ENCODE results near the gene CASP7.
"Not testable (repeated sequence)": the region's sequence is repeated elsewhere in the genome, so short reads cannot be mapped to it uniquely, and the experiment has no call there.

Gene CASP7

DNA sequence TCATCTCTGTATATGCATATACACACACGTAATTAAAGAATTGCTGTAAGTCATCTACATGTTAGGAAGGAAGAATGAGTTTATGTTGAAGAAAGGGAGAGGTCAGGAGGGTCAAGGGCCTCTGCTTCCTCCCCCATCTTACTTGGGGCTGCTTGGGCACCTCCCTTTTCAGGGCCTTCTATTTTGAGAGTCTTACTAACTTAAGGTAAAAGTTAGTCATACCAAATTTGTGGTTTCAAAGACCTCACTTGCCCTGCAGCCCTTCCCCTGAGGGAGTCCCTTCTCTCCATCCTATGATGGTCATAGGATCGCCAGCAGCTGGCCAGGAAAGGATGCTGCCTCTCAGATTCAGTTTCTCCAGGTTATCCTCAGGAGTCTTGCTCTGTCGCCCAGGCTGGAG is 74.4 kb downstream of the CASP7 start:
- no peak for DNase-seq (ENCODE audit: low spot score)

DNA sequence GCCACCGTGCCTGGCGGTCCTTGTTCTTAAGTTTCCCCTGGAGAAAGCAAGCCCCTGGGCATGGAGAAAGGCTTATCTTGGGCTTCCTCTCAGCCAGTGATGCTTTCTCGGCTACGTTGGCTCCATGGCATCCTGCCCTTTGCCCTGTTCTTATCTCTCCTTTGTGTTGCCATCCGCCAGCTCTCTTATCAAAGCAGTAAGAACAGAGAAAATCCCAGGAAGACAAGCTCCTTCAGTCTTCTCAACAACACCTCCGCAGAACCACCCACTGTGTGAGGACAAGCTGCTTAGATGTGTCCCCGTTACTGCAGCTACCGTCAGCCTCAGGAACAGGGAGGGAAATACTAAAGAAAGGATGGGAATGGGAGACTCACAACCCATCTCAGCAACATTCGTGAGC is 75.1 kb downstream of the CASP7 start:
- no peak for DNase-seq (ENCODE audit: low spot score)

DNA sequence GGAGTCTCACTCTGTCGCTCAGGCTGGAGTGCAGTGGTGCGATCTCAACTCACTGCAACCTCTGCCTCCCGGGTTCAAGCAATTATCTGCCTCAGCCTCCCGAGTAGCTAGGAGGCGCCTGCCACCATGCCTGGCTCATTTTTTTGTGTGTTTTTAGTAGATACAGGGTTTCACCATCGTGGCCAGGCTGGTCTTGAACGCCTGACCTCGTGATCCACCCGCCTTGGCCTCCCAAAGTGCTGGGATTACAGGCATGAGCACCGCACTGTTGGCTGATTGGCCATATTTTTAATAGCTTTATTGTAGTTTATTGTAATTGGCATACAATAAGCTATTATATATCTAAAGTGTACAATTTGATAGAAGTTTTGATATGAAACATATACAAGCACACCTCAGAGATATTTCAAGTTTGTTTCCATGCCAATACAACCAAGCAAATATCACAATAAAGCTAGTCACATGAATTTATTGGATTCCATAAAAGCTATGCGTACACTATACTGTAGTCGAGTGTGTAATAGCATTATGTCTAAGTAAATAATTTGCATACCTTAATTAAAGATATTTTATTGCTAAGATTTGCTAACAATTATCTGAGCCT is 77.3 kb downstream of the CASP7 start:
- no peak for DNase-seq (ENCODE audit: low spot score)

DNA sequence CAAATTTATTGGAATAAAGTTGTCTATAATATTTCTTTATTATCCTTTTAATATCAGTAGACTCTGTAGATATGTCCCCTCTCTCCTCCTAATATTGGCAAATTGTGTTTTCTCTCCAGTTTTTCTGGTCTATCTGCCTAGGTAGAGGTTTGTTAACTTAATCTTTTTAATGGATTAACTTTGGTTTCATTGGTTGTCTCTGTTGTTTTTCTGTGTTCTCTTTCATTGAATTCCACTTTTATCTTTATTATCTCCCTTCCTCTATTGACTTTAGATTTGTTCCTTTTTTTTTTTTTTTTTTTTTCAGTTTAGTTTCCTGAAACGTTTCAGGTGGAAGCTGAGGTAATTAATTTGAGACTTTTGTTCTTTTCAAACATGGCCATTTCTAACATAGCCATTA is 82.4 kb downstream of the CASP7 start:
- no peak for DNase-seq (ENCODE audit: low spot score)

DNA sequence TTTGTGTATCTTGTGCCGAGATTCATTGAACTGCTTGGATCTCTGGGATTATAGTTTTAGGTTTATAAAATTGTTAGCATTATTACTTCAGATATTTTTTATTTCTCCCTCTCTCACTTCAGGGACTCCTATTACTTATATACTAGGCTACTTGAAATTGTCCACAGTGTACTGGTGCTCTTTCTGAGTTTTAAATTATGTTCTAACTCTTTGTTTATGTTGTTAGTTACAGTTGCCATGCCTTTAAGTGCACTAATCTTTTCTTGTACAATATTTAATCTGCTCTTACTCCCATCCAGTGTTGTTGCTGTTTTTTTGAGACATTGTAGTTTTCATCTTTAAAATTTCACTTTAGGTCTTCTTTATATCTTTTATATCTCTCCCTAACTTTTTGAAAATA is 84.9 kb downstream of the CASP7 start:
- no peak for DNase-seq (ENCODE audit: low spot score)

DNA sequence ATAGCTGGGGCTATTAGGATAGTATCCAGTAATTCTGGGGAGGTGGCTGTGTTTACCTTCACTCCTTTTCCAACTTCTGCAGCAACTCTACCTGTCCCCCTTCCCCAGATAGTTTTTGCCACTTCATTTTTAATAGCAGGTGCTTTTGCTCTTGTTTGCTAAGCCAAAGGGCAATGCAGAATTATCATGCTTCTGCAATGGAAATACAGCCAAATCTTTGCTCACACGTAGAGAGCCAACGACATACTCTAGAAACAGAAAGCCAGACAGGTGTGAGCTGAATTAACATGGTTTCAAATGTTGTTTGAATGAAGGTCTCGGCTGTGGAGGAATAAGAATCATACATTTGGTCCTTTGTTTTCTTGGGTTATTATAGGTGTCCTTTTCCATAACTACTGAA is 86.2 kb downstream of the CASP7 start:
- DNase-seq (ENCODE audit: low spot score) = no peak

DNA sequence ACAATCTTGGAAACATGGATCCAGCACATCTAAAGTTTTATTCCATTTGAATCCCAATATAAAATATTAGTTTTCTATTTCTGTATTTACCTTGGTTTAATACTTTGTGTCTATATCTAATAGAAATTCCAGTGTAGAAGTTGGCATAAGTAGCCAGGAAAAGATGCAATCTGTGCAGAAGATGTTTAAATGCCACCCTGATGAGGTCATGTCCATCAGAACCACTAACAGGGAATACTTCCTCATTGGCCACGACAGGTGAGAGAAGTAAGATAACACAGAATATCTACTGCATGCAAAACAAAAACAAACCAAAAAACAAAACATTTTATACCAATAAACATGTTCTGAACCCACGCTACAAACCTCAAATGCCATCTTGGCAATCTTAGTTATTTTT is 87.5 kb downstream of the CASP7 start:
- no peak for DNase-seq (ENCODE audit: low spot score)

DNA sequence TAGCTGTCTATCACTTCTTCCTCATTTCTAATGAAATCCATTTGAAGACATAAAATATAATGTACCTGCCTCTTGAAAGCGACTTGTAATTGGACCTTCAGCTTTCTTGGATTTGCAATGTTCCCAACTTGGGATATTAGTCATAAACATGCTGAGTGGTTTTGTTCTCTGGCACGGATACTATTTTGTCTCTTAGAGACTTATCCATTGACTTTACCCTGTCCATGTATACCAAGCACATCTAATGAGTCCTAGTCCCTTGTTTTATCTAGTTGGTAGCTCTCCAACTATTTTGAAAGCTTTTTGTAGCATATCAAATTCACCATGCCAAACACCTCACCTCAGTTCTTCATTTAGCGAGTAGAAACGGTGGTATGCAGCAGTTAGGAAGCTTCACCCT is 90.6 kb downstream of the CASP7 start:
- DNase-seq (ENCODE audit: low spot score) = no peak

DNA sequence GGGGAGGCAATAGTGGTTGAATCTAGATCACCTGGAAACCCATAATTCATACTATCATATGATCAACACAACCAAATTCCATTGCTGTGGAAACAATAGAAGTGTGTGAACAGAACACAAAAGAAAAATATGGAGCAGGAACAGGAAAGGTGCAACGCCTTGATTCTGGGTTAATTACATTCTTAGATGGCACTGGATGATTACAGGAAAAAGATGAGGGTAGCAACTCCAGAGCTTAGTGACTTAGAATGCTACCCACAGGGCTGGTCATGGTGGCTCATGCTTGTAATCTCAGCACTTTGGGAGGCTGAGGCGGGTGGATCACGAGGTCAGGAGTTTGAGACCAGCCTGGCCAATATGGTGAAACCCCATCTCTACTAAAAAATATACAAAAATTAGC is 91.4 kb downstream of the CASP7 start:
- DNase-seq (ENCODE audit: low spot score) = not testable (repeated sequence)

DNA sequence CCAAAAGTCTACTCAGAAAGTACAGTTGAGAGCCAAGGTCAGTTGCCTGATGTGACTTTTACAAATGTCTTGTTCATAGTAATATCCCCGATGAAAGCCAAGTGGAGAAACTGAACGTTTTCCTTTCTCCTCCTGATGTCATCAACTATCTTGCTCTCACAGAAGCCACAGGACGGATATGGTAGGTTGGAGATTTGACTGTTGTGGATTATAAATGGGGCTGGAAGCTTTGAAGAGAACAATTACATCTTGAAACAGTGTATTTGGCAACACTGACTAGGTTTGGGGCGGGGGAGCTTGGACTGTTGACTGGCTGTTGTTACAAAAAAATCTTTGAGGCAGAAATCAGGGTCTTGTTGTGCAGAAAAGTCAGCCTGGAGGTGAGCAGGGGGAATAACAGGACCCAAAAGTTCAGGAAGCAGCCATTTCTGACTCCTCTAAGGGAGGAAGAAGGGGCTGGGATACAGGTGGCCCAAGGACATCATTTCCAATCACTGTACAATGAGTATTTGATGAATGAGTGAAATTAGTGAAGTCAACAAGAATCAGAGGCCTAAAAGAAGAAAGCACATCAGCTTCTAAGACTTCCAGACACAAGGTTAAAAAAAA is 96.1 kb downstream of the CASP7 start:
- DNase-seq (ENCODE audit: low spot score) = no peak

DNA sequence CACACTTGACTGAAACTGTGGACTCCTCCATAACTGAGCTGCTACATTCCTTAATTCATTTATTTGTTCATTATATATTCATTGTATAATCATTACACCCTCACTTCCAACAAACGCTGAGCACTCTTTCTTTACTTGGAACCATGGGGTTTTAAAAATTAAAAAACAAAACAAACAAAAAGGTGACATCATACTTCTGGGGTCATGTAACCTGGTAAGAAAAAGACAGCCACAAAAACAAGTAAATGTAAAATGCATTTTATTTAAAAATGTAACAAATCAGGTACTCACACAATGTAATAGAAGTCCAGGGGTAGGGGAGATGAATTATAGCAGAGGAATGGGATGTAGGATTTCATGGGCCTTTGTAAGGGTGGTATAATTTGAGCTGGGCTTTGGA is 96.8 kb downstream of the CASP7 start:
- DNase-seq (ENCODE audit: low spot score) = no peak
